Measurements from ENCODE around the gene IGF2. TPM values are rescaled to one million over a fixed set of nuclear protein-coding genes. Genes with fewer than 3 reads are reported as not detected.

IGF2 gene
- total and polyA plus RNA-seq, 2 of the 8 experiments (the other 6 are each of a cell fraction or from before 2014, with no cell fraction given) = 0.74 to 1.5 TPM

- Histone ChIP-seq H3K4ac (replicated peaks; ENCODE audit: insufficient read length, low read depth, low read length) (no peak overlapping the region), H4K91ac (replicated peaks; ENCODE audit: insufficient read length, low read length) (peak overlapping the region; percentile 85), H3K79me2 (ENCODE audit: control insufficient read depth in 1 of 2, insufficient read depth in 2 of 2, low read length in 2 of 2) (no peaks in the 10 kb centered on the region), H3K18ac (ENCODE audit: extremely low read depth, low read length) (peak overlapping the region; percentile 60; the same call in 1 of the 2 replicates), H3K9me3 (ENCODE audit: insufficient read depth in 2 of 2, low read depth in 1 of 2, low read length in 1 of 2) (no peaks in the 10 kb centered on the region), H2BK5ac (ENCODE audit: low read depth, low read length) (no peak overlapping the region), H2BK120ac (replicated peaks; ENCODE audit: low read depth, low read length) (no peak overlapping the region), H3K9ac (replicated peaks in 1 of 4; ENCODE audit: extremely low read depth in 1 of 4, low read depth in 3 of 4, low read length in 3 of 4) (no peak overlapping the region), H4K5ac (ENCODE audit: insufficient read length, low read depth, low read length) (no peak overlapping the region), H3K23me2 (ENCODE audit: low read depth, low read length) (no peaks in the 10 kb centered on the region), H3K27me3 (replicated peaks in 1 of 4; ENCODE audit: control insufficient read depth in 3 of 4, extremely low read depth in 1 of 4, insufficient read depth in 3 of 4, low read length in 3 of 4) (peaks cover 0 to 14% (median 0%) of the 10 kb centered on the region in 4 experiments; a peak in 3 of 7 replicates), H4K20me1 (replicated peaks in 1 of 2; ENCODE audit: control insufficient read depth in 1 of 2, insufficient read depth in 2 of 2, low read length in 2 of 2) (no peaks in the 10 kb centered on the region), H3K4me2 (ENCODE audit: insufficient read depth in 1 of 2, low read depth in 2 of 2, low read length in 2 of 2) (peak overlapping the region in 1 of 2 experiments; percentile 52; a peak in 1 of 4 replicates), H3K27ac (ENCODE audit: low read depth, low read length) (no peak overlapping the region), H2BK15ac (ENCODE audit: low read length) (no peak overlapping the region), H3K14ac (ENCODE audit: insufficient read length) (no peak overlapping the region), H2AK5ac (ENCODE audit: low read depth, low read length) (no peak overlapping the region), H3K4me3 (ENCODE audit: extremely low read depth in 1 of 4, insufficient read depth in 2 of 4, low read depth in 3 of 4, low read length in 4 of 4) (peak overlapping the region in 1 of 4 experiments; percentile 35; a peak in 1 of 8 replicates), H3K4me1 (replicated peaks in 1 of 4; ENCODE audit: control insufficient read depth in 3 of 4, insufficient read depth in 4 of 4, low read length in 3 of 4) (peaks cover 0 to 6% (median 1%) of the 10 kb centered on the region in 4 experiments; a peak in 2 of 7 replicates), H4K8ac (ENCODE audit: extremely low read depth, insufficient read depth, low read length) (peak overlapping the region; percentile 95), H2BK20ac (ENCODE audit: low read length) (no peak overlapping the region), H3K56ac (replicated peaks; ENCODE audit: insufficient read length, low read depth, low read length) (no peak overlapping the region), H2AFZ (ENCODE audit: low read length) (no peak overlapping the region), H2BK12ac (ENCODE audit: low read depth, low read length) (no peak overlapping the region), H3K36me3 (ENCODE audit: control insufficient read depth in 2 of 4, insufficient read depth in 4 of 4, low read length in 3 of 4) (no peaks in the 10 kb centered on the region; a peak in 1 of 8 replicates), H3K79me1 (ENCODE audit: low read depth, low read length) (no peaks in the 10 kb centered on the region), H3K23ac (ENCODE audit: insufficient read length) (no peak overlapping the region)
- 49% methylated on average over 29 of the region's 70 CpGs; no CpG with 5 or more reads in 1 of the 2 experiments for WGBS, 2 experiments (ENCODE audit: extremely low coverage in 1 of 2, insufficient coverage in 1 of 2, insufficient read length in 1 of 2, insufficient replicate concordance in 2 of 2, low coverage in 1 of 2, low lambda C conversion rate in 2 of 2, missing lambda C conversion rate in 1 of 2)
- CTCF ChIA-PET (ENCODE audit: partially characterized antibody) = interaction anchor here (0.5 to 20.6 kb wide), 23 partner anchors 12 to 638 kb away, joined by 3 to 244 read pairs (median 4); partner anchors contain the start of genes C11orf21, INS and TSPAN32
- POLR2A ChIA-PET (ENCODE audit: partially characterized antibody) = interaction anchor here (1.4 kb wide), 1 partner anchor 138 kb away, joined by 3 read pairs; no protein-coding TSS in a partner anchor
- FAIRE-seq (no peak), DNase-seq (ENCODE audit: low read depth in 1 of 2, low spot score in 2 of 2) (peak in 1 of 2 experiments; percentile 90)
- TF ChIP-seq BCL11A (IDR thresholded peaks at IDR 0.05; ENCODE audit: low read depth in 2 of 2, low read length in 2 of 2) = no peak
- no peak for TF ChIP-seq SP1 (IDR thresholded peaks at IDR 0.05; ENCODE audit: low read depth, low read length)
- TF ChIP-seq ATF3 (IDR thresholded peaks at IDR 0.05; ENCODE audit: insufficient read depth, low read depth, low read length) = no peak
- TF ChIP-seq, protein P1, sequence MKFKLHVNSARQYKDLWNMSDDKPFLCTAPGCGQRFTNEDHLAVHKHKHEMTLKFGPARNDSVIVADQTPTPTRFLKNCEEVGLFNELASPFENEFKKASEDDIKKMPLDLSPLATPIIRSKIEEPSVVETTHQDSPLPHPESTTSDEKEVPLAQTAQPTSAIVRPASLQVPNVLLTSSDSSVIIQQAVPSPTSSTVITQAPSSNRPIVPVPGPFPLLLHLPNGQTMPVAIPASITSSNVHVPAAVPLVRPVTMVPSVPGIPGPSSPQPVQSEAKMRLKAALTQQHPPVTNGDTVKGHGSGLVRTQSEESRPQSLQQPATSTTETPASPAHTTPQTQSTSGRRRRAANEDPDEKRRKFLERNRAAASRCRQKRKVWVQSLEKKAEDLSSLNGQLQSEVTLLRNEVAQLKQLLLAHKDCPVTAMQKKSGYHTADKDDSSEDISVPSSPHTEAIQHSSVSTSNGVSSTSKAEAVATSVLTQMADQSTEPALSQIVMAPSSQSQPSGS (IDR thresholded peaks at IDR 0.05; ENCODE audit: low read length) = no peak
- TF ChIP-seq SIX5 (IDR thresholded peaks at IDR 0.05; ENCODE audit: low read depth, low read length) = no peak
- TF ChIP-seq JUND (IDR thresholded peaks at IDR 0.05; ENCODE audit: low read length) = no peak
- peak; percentile 54 to 75 for TF ChIP-seq RAD21 (IDR thresholded peaks at IDR 0.05 in 1 of 2, conservative IDR thresholded peaks at IDR 0.05 in 1 of 2; ENCODE audit: low read depth in 2 of 2, low read length in 2 of 2)
- TF ChIP-seq RXRA (IDR thresholded peaks at IDR 0.05; ENCODE audit: insufficient read depth, low read depth, low read length) = no peak
These were observed 27.1 kb upstream of the IGF2 start for GRCh38 chr11:2166091-2166851.

All from H1 (cell line).